ENCODE data around the gene PTH.

GRCh38 chr11:13462901-13463778 is 32.7 kb downstream of the PTH start, which contains the start of gene BTBD10:
- TF ChIP-seq HNRNPL (IDR thresholded peaks at IDR 0.05; ENCODE audit: low read depth, low read length) = no peak
- TF ChIP-seq ESRRA (IDR thresholded peaks at IDR 0.05; ENCODE audit: borderline replicate concordance, low read depth) = no peak
- no peak for TF ChIP-seq GATA2 (CRISPR knock-in tag; IDR thresholded peaks at IDR 0.05)
- TF ChIP-seq SMC3 (conservative IDR thresholded peaks at IDR 0.05; ENCODE audit: insufficient read depth, low read depth, low read length) = no peak
- peak; percentile 100 for TF ChIP-seq CHD2 (IDR thresholded peaks at IDR 0.05; ENCODE audit: low read depth, low read length)
- TF ChIP-seq TCF7L2 (IDR thresholded peaks at IDR 0.05; ENCODE audit: low read depth, low read length) = no peak
- TF ChIP-seq THRB (CRISPR knock-in tag; conservative IDR thresholded peaks at IDR 0.05) = no peak
- no peak for TF ChIP-seq EZH2 (IDR thresholded peaks at IDR 0.05; ENCODE audit: borderline replicate concordance, low read depth, low read length)
- TF ChIP-seq USF2 (CRISPR knock-in tag; IDR thresholded peaks at IDR 0.05) = no peak
- no peak for TF ChIP-seq KLF10 (CRISPR knock-in tag; IDR thresholded peaks at IDR 0.05)
- TF ChIP-seq ZNF24 (IDR thresholded peaks at IDR 0.05) = peak; percentile 68
- TF ChIP-seq ZNF121 (CRISPR knock-in tag; conservative IDR thresholded peaks at IDR 0.05) = no peak
- no peak for TF ChIP-seq ZC3H8 (IDR thresholded peaks at IDR 0.05)

All from K562 (cell line).